Neural cell (in vitro differentiated cells): ENCODE results near the gene BLTP1. TPM values are rescaled to one million over a fixed set of nuclear protein-coding genes. Genes with fewer than 3 reads are reported as not detected.
"Not testable (repeated sequence)": the region's sequence is repeated elsewhere in the genome, so short reads cannot be mapped to it uniquely, and the experiment has no call there.

Experiments used
- H2AFZ ChIP-seq: fragments of 200-600, 300-800 bp; sonication (generic), shearing (Covaris generic); 2 replicates; pipeline ENCODE4 v1.6.0; 2014; ENCODE audit warnings: low read depth, mild to moderate bottlenecking, antibody characterized with exemption, low read length, moderate library complexity
- H3F3A ChIP-seq: fragments of 200-600 bp; shearing (Covaris generic); 2 replicates; pipeline ENCODE4 v1.6.1; 2016; ENCODE audit warnings: mild to moderate bottlenecking, moderate library complexity, mixed read lengths, antibody characterized with exemption, low read length; ENCODE audit not compliant: insufficient read depth, poor library complexity, severe bottlenecking
- H3K27ac ChIP-seq: fragments of 200-600, 300-800 bp; sonication (generic), shearing (Covaris generic); 2 replicates; pipeline ENCODE4 v1.5.1; 2014; ENCODE audit warnings: mild to moderate bottlenecking, low read length, moderate library complexity
- H3K27me3 ChIP-seq: fragments of 300-800, 200-600 bp; sonication (generic), shearing (Covaris generic); 2 replicates; pipeline ENCODE4 v1.6.0; 2014; ENCODE audit warnings: mild to moderate bottlenecking, low read depth, low read length, moderate library complexity; ENCODE audit not compliant: insufficient read depth
- H3K36me3 ChIP-seq: fragments of 300-800, 200-600 bp; sonication (generic), shearing (Covaris generic); 2 replicates; pipeline ENCODE4 v1.5.1; 2014; ENCODE audit warnings: mild to moderate bottlenecking, antibody characterized with exemption, low read length, moderate library complexity; ENCODE audit not compliant: insufficient read depth
- H3K4me2 ChIP-seq: fragments of 300-800, 200-600 bp; sonication (generic), shearing (Covaris generic); 2 replicates; pipeline ENCODE4 v1.6.0; 2014; ENCODE audit warnings: mild to moderate bottlenecking, low read length
- H3K4me3 ChIP-seq: fragments of 300-800, 200-600 bp; sonication (generic), shearing (Covaris generic); 2 replicates; pipeline ENCODE4 v1.5.1; 2014; ENCODE audit warnings: mild to moderate bottlenecking, low read length, moderate library complexity
- H3K79me2 ChIP-seq: fragments of 200-600 bp; shearing (Covaris generic); replicated peaks from 2 replicates; pipeline ENCODE4 v1.6.0; 2014; ENCODE audit warnings: mild to moderate bottlenecking, low read length, moderate library complexity; ENCODE audit not compliant: insufficient read depth
- H3K9ac ChIP-seq: fragments of 300-800, 200-600 bp; sonication (generic), shearing (Covaris generic); 2 replicates; pipeline ENCODE4 v1.6.1; 2016; ENCODE audit warnings: mild to moderate bottlenecking, low read length, mixed read lengths
- H3K9me2 ChIP-seq: fragments of 200-600 bp; shearing (Covaris generic); 2 replicates; pipeline ENCODE4 v1.6.1; 2016; ENCODE audit warnings: mild to moderate bottlenecking, low read length, mixed read lengths; ENCODE audit not compliant: insufficient read depth
- H3K9me3 ChIP-seq: fragments of 200-600, 300-800 bp; sonication (generic), shearing (Covaris generic); 2 replicates; pipeline ENCODE4 v1.6.1; 2016; ENCODE audit warnings: mild to moderate bottlenecking, mixed run types, low read length, moderate library complexity, mixed read lengths
- H4K20me1 ChIP-seq: fragments of 200-600 bp; shearing (Covaris generic); 2 replicates; pipeline ENCODE4 v1.6.1; 2016; ENCODE audit warnings: mild to moderate bottlenecking, mixed run types; ENCODE audit not compliant: insufficient read depth
- CTCF ChIP-seq: fragments of 450-650 bp; IDR thresholded peaks from 2 replicates; pipeline ENCODE4 v1.5.1; 2014; ENCODE audit warnings: antibody characterized with exemption, mild to moderate bottlenecking, moderate library complexity; ENCODE audit not compliant: poor library complexity, severe bottlenecking
- EP300 ChIP-seq: fragments of 450-650 bp; conservative IDR thresholded peaks from 2 replicates; pipeline ENCODE4 v1.6.1; 2014; ENCODE audit warnings: antibody characterized with exemption, mild to moderate bottlenecking, moderate library complexity; ENCODE audit not compliant: poor library complexity, severe bottlenecking
- EZH2 ChIP-seq: fragments of 200-600, 300-800 bp; shearing (Covaris generic), sonication (generic); IDR thresholded peaks from 2 replicates; pipeline ENCODE4 v1.6.1; 2014; ENCODE audit warnings: antibody characterized with exemption, low read length, borderline replicate concordance, mild to moderate bottlenecking; ENCODE audit not compliant: insufficient read depth, poor library complexity, severe bottlenecking
- MXI1 ChIP-seq: fragments of 450-650 bp; conservative IDR thresholded peaks from 2 replicates; pipeline ENCODE4 v1.6.1; 2014; ENCODE audit warnings: antibody characterized with exemption, mild to moderate bottlenecking; ENCODE audit not compliant: poor library complexity, severe bottlenecking
- POLR2AphosphoS5 ChIP-seq: IDR thresholded peaks from 2 replicates; pipeline ENCODE4 v1.6.1; 2012
- RAD21 ChIP-seq: fragments of 450-650 bp; conservative IDR thresholded peaks from 2 replicates; pipeline ENCODE4 v1.6.1; 2014; ENCODE audit warnings: antibody characterized with exemption, mild to moderate bottlenecking, moderate library complexity
- REST ChIP-seq: IDR thresholded peaks from 2 replicates; pipeline ENCODE4 v1.6.1; 2012; ENCODE audit warnings: borderline replicate concordance
- SMC3 ChIP-seq: fragments of 450-650 bp; conservative IDR thresholded peaks from 2 replicates; pipeline ENCODE4 v1.6.1; 2014; ENCODE audit warnings: antibody characterized with exemption, mild to moderate bottlenecking, moderate library complexity; ENCODE audit not compliant: poor library complexity
- TAF1 ChIP-seq: IDR thresholded peaks from 2 replicates; pipeline ENCODE4 v1.6.1; 2012; ENCODE audit warnings: low read depth
- polyA plus RNA-seq: library from polyadenylated mRNA; depleted of rRNA; stranded (reverse); fragments of >200 nt; gene quantifications from 2 replicates; pipeline ENCODE4 v1.2.3, GENCODE V29; 2014

Gene BLTP1
- polyA plus RNA-seq, 1 donor from 2014 or later, result 126 TPM

GRCh38 chr4:122107680-122108079 lies 44.5 kb upstream of the BLTP1 start:
- Histone ChIP-seq H2AFZ (no peak overlapping the region), H4K20me1 (no peaks in the 10 kb centered on the region), H3K36me3 (no peaks in the 10 kb centered on the region), H3K9me3 (no peaks in the 10 kb centered on the region), H3K79me2 (no peaks in the 10 kb centered on the region), H3K27me3 (no peaks in the 10 kb centered on the region), H3K9me2 (no peaks in the 10 kb centered on the region), H3K4me2 (no peak overlapping the region), H3K9ac (no peak overlapping the region), H3K27ac (no peak overlapping the region), H3K4me3 (no peak overlapping the region), H3F3A (no peaks in the 10 kb centered on the region)
- TF ChIP-seq EP300 (no peak), SMC3 (no peak), MXI1 (no peak), RAD21 (no peak), REST (no peak), TAF1 (no peak), POLR2AphosphoS5 (no peak), CTCF (no peak), EZH2 (no peak)

- H3K27me3 ChIP-seq, H3K9me2 ChIP-seq, H3K9me3 ChIP-seq, H3K9ac ChIP-seq, H3K4me3 ChIP-seq, H4K20me1 ChIP-seq, H3F3A ChIP-seq, H3K36me3 ChIP-seq, H2AFZ ChIP-seq, H3K27ac ChIP-seq, H3K4me2 ChIP-seq, H3K79me2 ChIP-seq: not testable (repeated sequence)
These were observed 41.8 kb upstream of the BLTP1 start for GRCh38 chr4:122110304-122110703.

- Histone ChIP-seq H3F3A (no peaks in the 10 kb centered on the region), H4K20me1 (no peaks in the 10 kb centered on the region)
These were observed 34.4 kb upstream of the BLTP1 start for GRCh38 chr4:122117743-122118142.

More at GRCh38 chr4:122117743-122118142, 34.4 kb upstream of the BLTP1 start:
- no peak overlapping the region for H3K27ac ChIP-seq
- H3K4me2 ChIP-seq, result no peak overlapping the region
- no peak overlapping the region for H3K9ac ChIP-seq
- TF ChIP-seq REST, result no peak
- no peak for TF ChIP-seq TAF1
- TF ChIP-seq MXI1, result no peak
- TF ChIP-seq RAD21, result no peak
- no peak for TF ChIP-seq SMC3
- TF ChIP-seq POLR2AphosphoS5, result no peak
- TF ChIP-seq CTCF, result no peak
- TF ChIP-seq EP300, result no peak
- no peak for TF ChIP-seq EZH2
- H3K9me3 ChIP-seq, result no peaks in the 10 kb centered on the region
- no peak overlapping the region for H3K4me3 ChIP-seq
- H3K79me2 ChIP-seq, result no peaks in the 10 kb centered on the region
- H3K27me3 ChIP-seq, result no peaks in the 10 kb centered on the region
- no peaks in the 10 kb centered on the region for H3K36me3 ChIP-seq
- H2AFZ ChIP-seq, result no peak overlapping the region
- H3K9me2 ChIP-seq, result no peaks in the 10 kb centered on the region
